ENCODE results near the gene FAM20B.

Gene FAM20B

GRCh38 chr1:179047636-179047997, 21.9 kb downstream of the FAM20B start:
- DNase-seq (ENCODE audit: low read depth in 2 of 2, low spot score in 1 of 2) = no peak

GRCh38 chr1:179048339-179049124, 22.8 kb downstream of the FAM20B start:
- no peak for DNase-seq (ENCODE audit: low read depth in 2 of 2, low spot score in 1 of 2)

GRCh38 chr1:179052776-179053175, 27.1 kb downstream of the FAM20B start:
- no peak for DNase-seq (ENCODE audit: low read depth in 2 of 2, low spot score in 1 of 2)

GRCh38 chr1:179053486-179053885, 27.8 kb downstream of the FAM20B start:
- DNase-seq (ENCODE audit: low read depth in 2 of 2, low spot score in 1 of 2) = no peak

GRCh38 chr1:179055937-179056336, 30.2 kb downstream of the FAM20B start:
- no peak for DNase-seq (ENCODE audit: low read depth in 2 of 2, low spot score in 1 of 2)

GRCh38 chr1:179058487-179059483, 33.1 kb downstream of the FAM20B start:
- DNase-seq (ENCODE audit: low read depth in 2 of 2, low spot score in 1 of 2) = no peak

GRCh38 chr1:179061360-179062282, 35.9 kb downstream of the FAM20B start:
- DNase-seq (ENCODE audit: low read depth in 2 of 2, low spot score in 1 of 2) = no peak

- no peak for DNase-seq (ENCODE audit: low read depth in 2 of 2, low spot score in 1 of 2)
Measured at GRCh38 chr1:179066471-179066870, 40.8 kb downstream of the FAM20B start.

GRCh38 chr1:179077396-179077795, 51.7 kb downstream of the FAM20B start:
- DNase-seq (ENCODE audit: low read depth in 2 of 2, low spot score in 1 of 2) = no peak

GRCh38 chr1:179079113-179079761, 53.5 kb downstream of the FAM20B start:
- DNase-seq (ENCODE audit: low read depth in 2 of 2, low spot score in 1 of 2) = no peak

GRCh38 chr1:179080866-179081686, 55.4 kb downstream of the FAM20B start:
- no peak for DNase-seq (ENCODE audit: low read depth in 2 of 2, low spot score in 1 of 2)

GRCh38 chr1:179081687-179082332, 56.1 kb downstream of the FAM20B start, which contains the start of gene TOR3A:
TOR3A (plus strand) TSS chr1:179082070; CDS start chr1:179082129, 59 bp downstream.
- peak; percentile 55 to 56 for DNase-seq (ENCODE audit: low read depth in 2 of 2, low spot score in 1 of 2)

GRCh38 chr1:179082333-179082998, 56.8 kb downstream of the FAM20B start:
- no peak for DNase-seq (ENCODE audit: low read depth in 2 of 2, low spot score in 1 of 2)

GRCh38 chr1:179082999-179083335, 57.3 kb downstream of the FAM20B start:
- no peak for DNase-seq (ENCODE audit: low read depth in 2 of 2, low spot score in 1 of 2)

GRCh38 chr1:179083533-179083932, 57.8 kb downstream of the FAM20B start:
- DNase-seq (ENCODE audit: low read depth in 2 of 2, low spot score in 1 of 2) = no peak

GRCh38 chr1:179087665-179088064, 62.0 kb downstream of the FAM20B start:
- DNase-seq (ENCODE audit: low read depth in 2 of 2, low spot score in 1 of 2) = no peak

- DNase-seq (ENCODE audit: low read depth in 2 of 2, low spot score in 1 of 2) = no peak
Measured at GRCh38 chr1:179089827-179090482, 64.3 kb downstream of the FAM20B start.

- no peak for DNase-seq (ENCODE audit: low read depth in 2 of 2, low spot score in 1 of 2)
Measured at GRCh38 chr1:179090522-179090921, 64.8 kb downstream of the FAM20B start.
